K562 (cell line): ENCODE data around the gene RHOA. TPM values are rescaled to one million over a fixed set of nuclear protein-coding genes. Genes with fewer than 3 reads are reported as not detected.

Experiments used
- ATAC-seq: fragments of 200-7000 bp; cut with Tn5 transposase; 3 replicates; pipeline ENCODE4 v1.9.1; 2020; ENCODE audit warnings: moderate library complexity
- BruUV-seq: library from RNA; stranded (reverse); fragments of 400-500 nt; replicated peaks from 2 replicates; lab custom pipeline; 2021; lab: Mats Ljungman, UMichigan
- CTCF ChIA-PET: fragments of 300-600 bp; formaldehyde crosslinking; extraction: SDS; loops from one replicate; lab custom pipeline; 2021; ENCODE audit warnings: low intra/inter-chr PET ratio; lab: Yijun Ruan, JAX
- POLR2A ChIA-PET: fragments of 300-600, 350-650 bp; sonication (Branson Sonifier 250); formaldehyde crosslinking; extraction: SDS; loops from one replicate; lab custom pipeline; 2021; ENCODE audit warnings: antibody characterized with exemption, inconsistent platforms; lab: Yijun Ruan, JAX
- DNase-seq, 4 experiments: peaks; one replicate each; pipeline versions ENCODE4 v3.0.0 to v3.0.0-alpha.2; 2011 to 2018; ENCODE audit warnings: low spot score in 3 of 4, mixed read lengths in 3 of 4; ENCODE audit errors: extremely low read depth in 1 of 4
- FAIRE-seq: peaks from 2 replicates; lab custom pipeline; 2011; peaks lifted over from hg19 to GRCh38; lab: Jason Lieb, UNC
- H2AFZ ChIP-seq: 2 replicates; pipeline ENCODE4 v1.6.0; 2011; ENCODE audit warnings: low read depth, low read length, control low read depth, inconsistent platforms
- H3K27ac ChIP-seq: fragments of 200-600 bp; 3 replicates; pipeline ENCODE4 v1.8.0; 2011; ENCODE audit warnings: low read depth, mild to moderate bottlenecking, control low read depth, inconsistent platforms, low read length, moderate library complexity, mixed read lengths; ENCODE audit errors: extremely low read depth
- H3K27me3 ChIP-seq, 2 experiments: fragments of 300-600 bp in 1 of 2; 2 replicates in 1 of 2; 3 replicates in 1 of 2; pipeline versions ENCODE4 v1.6.0 to v1.8.0; 2011; ENCODE audit warnings: inconsistent platforms in 2 of 2, low read length in 2 of 2, mild to moderate bottlenecking in 1 of 2, mixed read lengths in 1 of 2, moderate library complexity in 1 of 2; ENCODE audit not compliant: control insufficient read depth in 2 of 2, insufficient read depth in 2 of 2
- H3K36me3 ChIP-seq: fragments of 300-600 bp; 3 replicates; pipeline ENCODE4 v1.8.0; 2011; ENCODE audit warnings: mild to moderate bottlenecking, low read length, inconsistent platforms; ENCODE audit not compliant: control insufficient read depth, insufficient read depth
- H3K4me1 ChIP-seq, 2 experiments: fragments of 200-600 bp in 1 of 2; replicated peaks in 1 of 2; 2 replicates in 1 of 2; 3 replicates in 1 of 2; pipeline versions ENCODE4 v1.5.1 to v1.8.0; 2011; ENCODE audit warnings: inconsistent platforms in 2 of 2, low read length in 2 of 2, mild to moderate bottlenecking in 1 of 2, mixed read lengths in 1 of 2, moderate library complexity in 1 of 2; ENCODE audit not compliant: control insufficient read depth in 2 of 2, insufficient read depth in 2 of 2
- H3K4me2 ChIP-seq: 2 replicates; pipeline ENCODE4 v1.6.1; 2011; ENCODE audit warnings: low read length, control low read depth, inconsistent platforms, mixed read lengths; ENCODE audit not compliant: insufficient read depth
- H3K4me3 ChIP-seq: fragments of 200-600 bp; sonication (generic), shearing (Covaris generic); 2 replicates; pipeline ENCODE4 v1.5.1; 2016; ENCODE audit warnings: control low read depth, inconsistent platforms
- H3K79me2 ChIP-seq: fragments of 200-600 bp; 3 replicates; pipeline ENCODE4 v1.8.0; 2011; ENCODE audit warnings: low read length, inconsistent platforms; ENCODE audit not compliant: control insufficient read depth, insufficient read depth
- H3K9ac ChIP-seq, 2 experiments: 2 replicates each; pipeline versions ENCODE4 v1.6.0 to v1.6.1; 2011; ENCODE audit warnings: low read depth in 2 of 2, low read length in 2 of 2, control low read depth in 1 of 2, inconsistent platforms in 1 of 2, mild to moderate bottlenecking in 1 of 2, mixed read lengths in 1 of 2; ENCODE audit not compliant: insufficient read depth in 1 of 2
- H3K9me1 ChIP-seq: one replicate; pipeline ENCODE4 v1.6.0; 2011; ENCODE audit warnings: inconsistent platforms, mild to moderate bottlenecking, low read length, moderate library complexity; ENCODE audit not compliant: control insufficient read depth, insufficient read depth
- H3K9me3 ChIP-seq: replicated peaks from 2 replicates; pipeline ENCODE4 v1.5.1; 2011; ENCODE audit warnings: low read depth, low read length, inconsistent platforms; ENCODE audit not compliant: control insufficient read depth, insufficient read depth
- H4K20me1 ChIP-seq: replicated peaks from 2 replicates; pipeline ENCODE4 v1.6.1; 2011; ENCODE audit warnings: low read length, inconsistent platforms, mixed read lengths; ENCODE audit not compliant: control insufficient read depth, insufficient read depth
- C11orf30 ChIP-seq: fragments of 450-650 bp; IDR thresholded peaks from 2 replicates; pipeline ENCODE4 v1.6.1; 2016; ENCODE audit warnings: low read depth, mild to moderate bottlenecking
- GTF2E2 ChIP-seq: fragments of 200-800 bp; sonication (Bioruptor generic); IDR thresholded peaks from 2 replicates; pipeline ENCODE4 v1.6.1; 2016; ENCODE audit warnings: missing genetic modification characterization, missing compliant biosample characterization
- KLF6 ChIP-seq: fragments of 250-450 bp; sonication (Bioruptor Pico); IDR thresholded peaks from 2 replicates; pipeline ENCODE4 v1.4.0; 2020; ENCODE audit warnings: mild to moderate bottlenecking, moderate library complexity, borderline replicate concordance
- MAFF ChIP-seq: IDR thresholded peaks from 2 replicates; pipeline ENCODE4 v1.6.1; 2012; ENCODE audit warnings: low read length, improper control_type of control experiment
- MAFG ChIP-seq: fragments of 450-650 bp; conservative IDR thresholded peaks from 2 replicates; pipeline ENCODE4 v1.6.1; 2016; ENCODE audit warnings: missing genetic modification characterization, missing compliant biosample characterization
- MEIS2 ChIP-seq: fragments of 450-650 bp; IDR thresholded peaks from 2 replicates; pipeline ENCODE4 v1.6.1; 2014; ENCODE audit warnings: mild to moderate bottlenecking; ENCODE audit not compliant: partially characterized antibody
- NFATC3 ChIP-seq: fragments of 450-650 bp; IDR thresholded peaks from 2 replicates; pipeline ENCODE4 v1.6.1; 2017; ENCODE audit warnings: mild to moderate bottlenecking
- NFRKB ChIP-seq: fragments of 450-650 bp; IDR thresholded peaks from 2 replicates; pipeline ENCODE4 v1.6.1; 2016; ENCODE audit warnings: low read depth
- SMAD2 ChIP-seq: fragments of 150-350 bp; IDR thresholded peaks from 2 replicates; pipeline ENCODE4 v1.6.1; 2014; ENCODE audit warnings: low read depth, mild to moderate bottlenecking, low read length
- TCF7L2 ChIP-seq: fragments of 150-350 bp; IDR thresholded peaks from 2 replicates; pipeline ENCODE4 v1.6.1; 2016; ENCODE audit warnings: low read depth, mild to moderate bottlenecking, low read length, moderate library complexity
- ZNF24 ChIP-seq: fragments of 450-650 bp; IDR thresholded peaks from 2 replicates; pipeline ENCODE4 v1.6.1; 2016
- ZNF311 ChIP-seq: fragments of 250-450 bp; sonication (Bioruptor Pico); IDR thresholded peaks from 2 replicates; pipeline ENCODE4 v1.4.0; 2020; ENCODE audit warnings: mild to moderate bottlenecking, moderate library complexity
- ZNF316 ChIP-seq: fragments of 450-650 bp; IDR thresholded peaks from 2 replicates; pipeline ENCODE4 v1.6.1; 2016
- ZNF57 ChIP-seq: fragments of 450-650 bp; formaldehyde crosslinking; IDR thresholded peaks from 2 replicates; pipeline ENCODE4 v1.4.0; 2020; ENCODE audit warnings: mild to moderate bottlenecking, moderate library complexity
- WGBS: fragments of 100-300 bp; shearing (Covaris generic); methylation state at CpG from one replicate; pipeline ENCODE4 v1.1.6; 2016; ENCODE audit warnings: low coverage, mixed read lengths; ENCODE audit not compliant: insufficient coverage; ENCODE audit errors: missing lambda C conversion rate; 5-methylcytosine and 5-hydroxymethylcytosine counted together
- in situ Hi-C: fragments of 300-500 bp; cut with MboI; formaldehyde crosslinking; loops from 4 replicates; pipeline ENCODE4 v1.15.0; 2018; ENCODE audit warnings: inconsistent platforms, mixed read lengths
- intact Hi-C: fragments of 100-400 bp; cut with micrococcal nuclease; formaldehyde crosslinking; loops from 2 replicates; pipeline ENCODE4 v1.14.2; 2022
- polyA plus RNA-seq, 8 experiments: library from polyadenylated mRNA; depleted of rRNA in 4 of 8; stranded (reverse) in 5 of 8; unstranded in 3 of 8; fragments of >200 nt; fragmentation: Nextera tagmentation in 2 of 8; fragmentation: Illumina TruSeq in 1 of 8; extraction: Ambion mirVana in 2 of 8; extraction: Trizol in 1 of 8; gene quantifications; 2 replicates each; pipeline versions ENCODE4 v1.2.1 to v1.2.3, GENCODE V29; 2011 to 2014; ENCODE audit warnings: inconsistent platforms in 1 of 8, missing spikeins in 1 of 8
- total RNA-seq, 7 experiments: library from RNA; depleted of rRNA in 6 of 7; stranded (reverse); fragments of >200 nt in 6 of 7; fragmentation: Illumina TruSeq in 2 of 7; extraction: Trizol in 2 of 7; gene quantifications; 2 replicates each; pipeline versions ENCODE4 v1.2.1 to v1.2.3, GENCODE V29; 2011 to 2021; ENCODE audit warnings: low replicate concordance in 1 of 7
- TF ChIP-seq, protein P1 (sequence below): fragments of 150-350 bp; conservative IDR thresholded peaks from 2 replicates; pipeline ENCODE4 v1.6.1; 2014; ENCODE audit warnings: low read length

The RHOA gene
- total and polyA plus RNA-seq, 9 of the 15 experiments (the other 6 are each of a cell fraction or from before 2014, with no cell fraction given), result 136 to 540 (median 236) TPM

DNA sequence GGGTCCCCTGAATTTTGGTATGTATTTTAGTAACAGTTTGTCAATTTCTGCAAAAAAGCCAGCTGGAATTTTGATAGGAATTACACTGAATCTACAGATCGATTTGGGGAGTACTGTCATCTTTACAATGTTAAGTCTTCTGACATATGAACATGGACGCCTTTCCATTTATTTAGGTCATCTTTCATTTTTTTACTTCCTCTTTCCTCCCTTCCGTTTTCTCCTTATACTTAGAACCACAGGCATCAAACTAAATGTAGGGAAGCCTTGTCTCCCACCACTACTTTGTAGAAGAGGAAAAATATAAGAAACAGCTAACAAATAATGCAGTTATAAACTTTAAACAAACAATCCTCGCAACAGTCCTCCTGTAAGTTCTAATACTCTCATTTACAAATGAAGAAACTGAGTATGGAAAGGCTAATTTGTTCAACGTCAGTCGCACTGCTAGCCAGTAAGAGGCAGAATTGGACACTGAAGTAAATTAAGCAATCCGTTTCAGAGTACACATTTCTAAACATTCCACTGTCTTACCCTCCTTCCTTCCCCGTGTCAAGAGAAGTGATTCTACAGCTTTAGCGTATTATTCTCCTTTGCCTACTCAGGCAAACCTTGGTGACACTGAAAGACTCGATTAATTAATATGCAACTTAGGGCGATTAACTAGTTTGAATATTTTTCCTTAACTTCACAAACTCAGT lies 25.6 kb downstream of the RHOA start:
- peaks cover 8% of the 10 kb centered on the region; the same call in 2 of the 3 replicates for H3K36me3 ChIP-seq
- no peak overlapping the region for H2AFZ ChIP-seq
- no peaks in the 10 kb centered on the region for H3K9me3 ChIP-seq
- 58% methylated on average over 11 of the region's 11 CpGs for WGBS
- no peak for ATAC-seq
- ChIA-PET POLR2A (interaction anchor here (0.7 kb wide), 1 partner anchor 11 kb away, joined by 4 read pairs; no protein-coding TSS in a partner anchor), CTCF (no interaction called here)
- in situ Hi-C loops (no loop called here), intact Hi-C loops (no loop called here)
- H3K4me1 ChIP-seq, result peaks cover 6 to 15% of the 10 kb centered on the region in 2 experiments; a peak in 4 of 5 replicates
- no peak for DNase-seq
- no peak overlapping the region for H3K9ac ChIP-seq
- FAIRE-seq, result peak; percentile 40
- TF ChIP-seq ZNF57 (CRISPR knock-in tag), result no peak
- peak; percentile 7 for TF ChIP-seq MEIS2
- no peak for TF ChIP-seq ZNF24
- no peak for TF ChIP-seq TCF7L2
- H3K79me2 ChIP-seq, result peaks cover 90% of the 10 kb centered on the region
- H3K4me3 ChIP-seq, result no peak overlapping the region
- no peaks in the 10 kb centered on the region for H3K27me3 ChIP-seq
- H3K4me2 ChIP-seq, result 0 out of 2 replicates have a peak overlapping the region, but pooled peaks have one; percentile 14
- no peaks in the 10 kb centered on the region for H3K9me1 ChIP-seq
- peak overlapping the region; percentile 61; the same call in 1 of the 3 replicates for H3K27ac ChIP-seq
- BruUV-seq, result no TSS peak
- peaks cover 18% of the 10 kb centered on the region for H4K20me1 ChIP-seq

GRCh38 chr3:49385617-49386016 lies 26.2 kb downstream of the RHOA start:
- Histone ChIP-seq H3K36me3 (peaks cover 8% of the 10 kb centered on the region; the same call in 2 of the 3 replicates), H3K4me2 (no peak overlapping the region), H3K4me1 (peaks cover 6 to 15% of the 10 kb centered on the region in 2 experiments; a peak in 4 of 5 replicates), H3K9ac (no peak overlapping the region), H4K20me1 (peaks cover 18% of the 10 kb centered on the region), H3K9me1 (no peaks in the 10 kb centered on the region), H3K27ac (no peak overlapping the region), H3K27me3 (no peaks in the 10 kb centered on the region), H3K79me2 (peaks cover 91% of the 10 kb centered on the region), H3K4me3 (no peak overlapping the region), H2AFZ (no peak overlapping the region), H3K9me3 (no peaks in the 10 kb centered on the region)
- 91% methylated on average over 1 of the region's 1 CpG for WGBS
- ATAC-seq, result no peak
- intact Hi-C loops (no loop called here), in situ Hi-C loops (no loop called here)
- no peak for DNase-seq
- POLR2A ChIA-PET, result no interaction called here
- no peak for FAIRE-seq
- BruUV-seq, result no TSS peak
- TF ChIP-seq GTF2E2 (tag), result no peak
- TF ChIP-seq MAFG (tag), result 0 out of 2 replicates have a peak, but pooled peaks have one; percentile 22
- peak; percentile 30; the same call in 1 of the 2 replicates for TF ChIP-seq MAFF
- TF ChIP-seq SMAD2, result no peak
- TF ChIP-seq KLF6 (CRISPR knock-in tag), result no peak
- TF ChIP-seq, protein P1, sequence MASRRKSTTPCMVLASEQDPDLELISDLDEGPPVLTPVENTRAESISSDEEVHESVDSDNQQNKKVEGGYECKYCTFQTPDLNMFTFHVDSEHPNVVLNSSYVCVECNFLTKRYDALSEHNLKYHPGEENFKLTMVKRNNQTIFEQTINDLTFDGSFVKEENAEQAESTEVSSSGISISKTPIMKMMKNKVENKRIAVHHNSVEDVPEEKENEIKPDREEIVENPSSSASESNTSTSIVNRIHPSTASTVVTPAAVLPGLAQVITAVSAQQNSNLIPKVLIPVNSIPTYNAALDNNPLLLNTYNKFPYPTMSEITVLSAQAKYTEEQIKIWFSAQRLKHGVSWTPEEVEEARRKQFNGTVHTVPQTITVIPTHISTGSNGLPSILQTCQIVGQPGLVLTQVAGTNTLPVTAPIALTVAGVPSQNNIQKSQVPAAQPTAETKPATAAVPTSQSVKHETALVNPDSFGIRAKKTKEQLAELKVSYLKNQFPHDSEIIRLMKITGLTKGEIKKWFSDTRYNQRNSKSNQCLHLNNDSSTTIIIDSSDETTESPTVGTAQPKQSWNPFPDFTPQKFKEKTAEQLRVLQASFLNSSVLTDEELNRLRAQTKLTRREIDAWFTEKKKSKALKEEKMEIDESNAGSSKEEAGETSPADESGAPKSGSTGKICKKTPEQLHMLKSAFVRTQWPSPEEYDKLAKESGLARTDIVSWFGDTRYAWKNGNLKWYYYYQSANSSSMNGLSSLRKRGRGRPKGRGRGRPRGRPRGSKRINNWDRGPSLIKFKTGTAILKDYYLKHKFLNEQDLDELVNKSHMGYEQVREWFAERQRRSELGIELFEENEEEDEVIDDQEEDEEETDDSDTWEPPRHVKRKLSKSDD, result no peak
- TF ChIP-seq ZNF316, result peak; percentile 69
- no peak for TF ChIP-seq NFATC3
- TF ChIP-seq NFRKB, result no peak
- TF ChIP-seq ZNF311 (CRISPR knock-in tag), result no peak
- TF ChIP-seq C11orf30, result peak; percentile 59; the same call in 1 of the 2 replicates
- CTCF ChIA-PET, result no interaction called here
